ENCODE data around the gene CSF3R. TPM values are rescaled to one million over a fixed set of nuclear protein-coding genes. Genes with fewer than 3 reads are reported as not detected.

The CSF3R gene
- total and polyA plus RNA-seq, 2 donors (not counting 1 experiment from before 2014, with no cell fraction given): 0.30 to 6.3 TPM

- 19% methylated on average over 6 of the region's 13 CpGs for WGBS (ENCODE audit: insufficient coverage)
Measured at GRCh38 chr1:36464605-36465393, 17.9 kb downstream of the CSF3R start.

More at GRCh38 chr1:36464605-36465393, 17.9 kb downstream of the CSF3R start:
- POLR2A ChIA-PET: interaction anchor here (0.7 to 1.3 kb wide), 7 partner anchors 14 to 1227 kb away, joined by 3 to 20 read pairs (median 3); partner anchors contain the start of genes CDCA8, OSCP1, SH3D21 and TRAPPC3
- no peak for TF ChIP-seq CTCF (IDR thresholded peaks at IDR 0.05)
- no peak for TF ChIP-seq EZH2 (IDR thresholded peaks at IDR 0.05; ENCODE audit: borderline replicate concordance, insufficient read depth, low read depth, low read length, poor library complexity, severe bottlenecking)
- H3K36me3 ChIP-seq (replicated peaks in 1 of 2; ENCODE audit: control extremely low read depth in 1 of 2, control insufficient read depth in 1 of 2, extremely low read depth in 1 of 2, insufficient read depth in 2 of 2, low read length in 1 of 2): peaks cover 6 to 13% of the 10 kb centered on the region in 2 experiments
- peaks cover 4% of the 10 kb centered on the region for H4K20me1 ChIP-seq (ENCODE audit: control insufficient read depth, insufficient read depth, low read length, poor library complexity, severe bottlenecking)
- Mint-ChIP-seq H3K27ac (peak overlapping the region; percentile 98), H3K4me3 (peak overlapping the region; percentile 92), H3K9me3 (ENCODE audit: insufficient read depth) (no peaks in the 10 kb centered on the region), H3K27me3 (no peaks in the 10 kb centered on the region), H3K4me1 (peaks cover 27% of the 10 kb centered on the region)
- DNase-seq: no peak
- H3K4me3 ChIP-seq (ENCODE audit: control extremely low read depth in 1 of 5, extremely low read depth in 1 of 5, insufficient read depth in 1 of 5, low read depth in 2 of 5, low read length in 4 of 5): peak overlapping the region; percentile 75 to 96 (median 89)
- peaks cover 11 to 17% of the 10 kb centered on the region in 2 donors for H3K4me1 ChIP-seq (ENCODE audit: control insufficient read depth in 2 of 2, insufficient read depth in 2 of 2, low read length in 2 of 2)
- intact Hi-C loops (cut with micrococcal nuclease): loop anchor here (1.0 to 2.0 kb wide), 2 partner anchors 14 to 1228 kb away; partner anchors contain the start of genes CDCA8 and OSCP1
- peak overlapping the region; percentile 97 for H3K9ac ChIP-seq (ENCODE audit: low read length)
- CTCF ChIA-PET: interaction anchor here (0.8 to 1.4 kb wide), 4 partner anchors 14 to 315 kb away, joined by 3 to 7 read pairs (median 4); partner anchors contain the start of gene TRAPPC3
- peak overlapping the region; percentile 99 for H2AFZ ChIP-seq (ENCODE audit: insufficient read depth, low read depth, low read length, poor library complexity, severe bottlenecking)
- peak overlapping the region; percentile 96 for H3K4me2 ChIP-seq (replicated peaks; ENCODE audit: low read depth, low read length, poor library complexity, severe bottlenecking)
- no peaks in the 10 kb centered on the region for H3K27me3 ChIP-seq (replicated peaks in 1 of 4; ENCODE audit: control extremely low read depth in 1 of 4, control insufficient read depth in 3 of 4, insufficient read depth in 4 of 4, low read length in 3 of 4)
- no peaks in the 10 kb centered on the region for H3K9me3 ChIP-seq (ENCODE audit: control extremely low read depth in 1 of 3, control insufficient read depth in 2 of 3, insufficient read depth in 1 of 3, low read length in 2 of 3)
- peak; percentile 48 for ATAC-seq (ENCODE audit: low read depth)
- H3K27ac ChIP-seq (ENCODE audit: low read length in 2 of 2): peak overlapping the region; percentile 87 to 99
- H3K79me2 ChIP-seq (ENCODE audit: control insufficient read depth, insufficient read depth, low read length): peaks cover 10% of the 10 kb centered on the region
